Spleen (tissue), 7 donors: ENCODE results near the gene SIRPA.

Experiments
- CTCF ChIP-seq, 11 experiments: fragments of 200-600 bp in 7 of 11; fragments of 450-650 bp in 4 of 11; sonication (generic) in 4 of 11; IDR thresholded peaks in 8 of 11; conservative IDR thresholded peaks in 3 of 11; 1 replicate in 7 of 11; 2 replicates in 4 of 11; pipeline versions ENCODE4 v1.4.0 to v1.8.0; 2016 to 2021; ENCODE audit warnings: antibody characterized with exemption in 11 of 11, inconsistent platforms in 4 of 11, mild to moderate bottlenecking in 1 of 11
- POLR2A ChIP-seq, 3 donors: fragments of 450-650 bp; IDR thresholded peaks; one replicate each; pipeline ENCODE4 v1.5.1; 2017; ENCODE audit warnings: antibody characterized with exemption in 3 of 3, mild to moderate bottlenecking in 1 of 3
- POLR2AphosphoS5 ChIP-seq, 3 donors: sonication (generic); formaldehyde crosslinking; IDR thresholded peaks; one replicate each; pipeline ENCODE4 v1.5.1; 2017; ENCODE audit warnings: antibody characterized with exemption in 3 of 3
- donor health status: DM: no; HTN: no; CAD: no; lungs with moderate emphysema.
- donor health status: DM: no; HTN: no; CAD: no.
- donor health status: DM: no; HTN: no; CAD: no.

DNA sequence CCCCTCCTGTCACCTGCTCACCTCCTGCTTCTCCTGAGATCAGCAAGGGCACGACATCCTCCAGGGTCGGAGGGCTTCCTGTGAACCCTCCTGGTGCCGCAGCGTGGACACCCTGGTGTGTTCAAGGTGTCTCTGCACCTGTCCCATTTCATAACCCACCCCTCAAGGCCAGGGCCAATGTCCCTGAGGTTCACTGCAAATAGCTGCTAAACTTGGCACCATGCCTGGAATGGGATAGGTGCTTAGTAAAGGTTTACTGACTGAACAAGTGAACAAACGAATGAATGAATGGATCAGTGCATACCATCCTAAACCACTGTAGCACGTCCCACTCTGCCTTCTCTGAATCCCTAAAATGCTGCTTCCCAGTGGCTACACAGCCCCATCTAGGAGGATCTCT lies 35.0 kb downstream of the SIRPA start:
- TF ChIP-seq POLR2A (IDR thresholded peaks at IDR 0.05) (no peak), CTCF (IDR thresholded peaks at IDR 0.05 in 8 of 11, conservative IDR thresholded peaks at IDR 0.05 in 3 of 11) (no peak), POLR2AphosphoS5 (IDR thresholded peaks at IDR 0.05) (no peak)
